ENCODE data around the gene GOSR1. TPM values are rescaled to one million over a fixed set of nuclear protein-coding genes. Genes with fewer than 3 reads are reported as not detected.
"Not testable (repeated sequence)": the region's sequence is repeated elsewhere in the genome, so short reads cannot be mapped to it uniquely, and the experiment has no call there.

The GOSR1 gene
- total RNA-seq, 2 donors from 2014 or later, result 65.7 to 66.1 TPM

- Mint-ChIP-seq H3K4me1 (ENCODE audit: low read depth) (no peaks in the 10 kb centered on the region), H3K4me3 (no peak overlapping the region)
Observed at GRCh38 chr17:30534938-30535921, 58.0 kb downstream of the GOSR1 start.

DNA sequence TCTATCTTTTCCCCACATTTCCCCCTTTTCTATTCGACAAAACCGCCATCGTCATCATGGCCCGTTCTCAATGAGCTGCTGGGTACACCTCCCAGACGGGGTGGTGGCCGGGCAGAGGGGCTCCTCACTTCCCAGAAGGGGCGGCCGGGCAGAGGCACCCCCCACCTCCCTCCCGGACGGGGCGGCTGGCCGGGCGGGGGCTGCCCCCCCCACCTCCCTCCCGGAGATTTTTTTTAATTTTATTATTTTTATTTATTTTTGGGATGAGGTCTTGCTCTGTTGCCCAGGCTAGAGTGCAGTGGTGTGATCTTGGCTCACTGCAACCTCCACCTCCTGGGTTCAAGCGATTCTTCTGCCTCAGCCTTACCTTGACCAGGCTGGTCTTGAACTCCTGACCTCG is 59.6 kb downstream of the GOSR1 start:
- H3K27ac Mint-ChIP-seq; H3K4me1 Mint-ChIP-seq (ENCODE audit: low read depth); H3K27me3 Mint-ChIP-seq (ENCODE audit: low read depth); H3K4me3 Mint-ChIP-seq; DNase-seq; H3K36me3 Mint-ChIP-seq (ENCODE audit: insufficient read depth in 2 of 2); ATAC-seq (replicated peaks in 1 of 2); H3K9me3 Mint-ChIP-seq: not testable (repeated sequence)

More at GRCh38 chr17:30534938-30535921, 58.0 kb downstream of the GOSR1 start:
- DNase-seq (no peak), ATAC-seq (replicated peaks in 1 of 2) (peak in 1 of 2 donors; percentile 5)
- Mint-ChIP-seq H3K27me3 (ENCODE audit: low read depth) (no peaks in the 10 kb centered on the region), H3K27ac (no peak overlapping the region), H3K9me3 (no peaks in the 10 kb centered on the region), H3K36me3 (ENCODE audit: insufficient read depth in 2 of 2) (no peaks in the 10 kb centered on the region)

DNA sequence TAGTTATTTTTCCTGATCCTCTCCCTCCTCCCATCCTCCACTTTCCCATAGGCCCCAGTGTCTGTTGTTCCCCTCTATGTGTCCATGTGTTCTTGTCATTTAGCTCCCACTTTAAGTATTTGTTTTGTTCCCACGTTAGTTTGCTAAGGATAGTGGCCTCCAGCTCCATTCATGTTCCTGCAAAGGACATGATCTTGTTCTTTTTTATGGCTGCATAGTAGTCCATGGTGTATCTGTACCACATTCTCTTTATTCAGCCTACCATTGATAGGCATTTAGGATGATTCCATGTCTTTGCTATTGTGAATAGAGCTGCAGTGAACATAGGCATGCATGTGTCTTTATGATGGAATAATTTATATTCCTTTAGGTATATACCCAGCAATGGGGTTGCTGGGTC is 60.5 kb downstream of the GOSR1 start:
- H3K27me3 Mint-ChIP-seq (ENCODE audit: low read depth); H3K4me3 Mint-ChIP-seq; ATAC-seq (replicated peaks in 1 of 2); H3K27ac Mint-ChIP-seq; DNase-seq; H3K36me3 Mint-ChIP-seq (ENCODE audit: insufficient read depth in 2 of 2); H3K9me3 Mint-ChIP-seq; H3K4me1 Mint-ChIP-seq (ENCODE audit: low read depth): not testable (repeated sequence)

DNA sequence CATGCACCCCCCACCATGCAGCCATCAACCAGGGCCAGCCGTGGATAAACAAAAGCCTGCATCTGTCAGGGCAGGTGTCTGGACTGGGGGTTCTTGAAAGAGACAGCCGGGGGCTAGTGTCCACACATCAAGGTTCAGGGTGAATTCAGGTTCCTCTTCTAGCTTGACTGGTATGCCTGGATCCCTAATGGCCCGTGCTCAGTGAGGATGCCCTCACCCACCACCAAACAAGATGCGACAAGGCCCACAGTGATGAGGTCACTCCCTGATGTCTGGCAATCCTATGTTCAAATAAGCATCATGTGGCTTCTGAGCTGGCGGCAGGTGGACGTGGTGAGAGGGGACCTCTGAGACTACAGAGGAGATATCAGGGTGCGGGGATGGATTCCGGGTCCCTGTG is 64.6 kb downstream of the GOSR1 start:
- Mint-ChIP-seq H3K4me3 (no peak overlapping the region), H3K27ac (no peak overlapping the region), H3K36me3 (ENCODE audit: insufficient read depth in 2 of 2) (no peaks in the 10 kb centered on the region), H3K9me3 (no peaks in the 10 kb centered on the region), H3K4me1 (ENCODE audit: low read depth) (no peaks in the 10 kb centered on the region), H3K27me3 (ENCODE audit: low read depth) (no peaks in the 10 kb centered on the region)
- no peak for DNase-seq
- ATAC-seq (replicated peaks in 1 of 2), result no peak

GRCh38 chr17:30543456-30543855 is 66.2 kb downstream of the GOSR1 start:
- no peak for ATAC-seq (replicated peaks in 1 of 2)
- H3K27me3 Mint-ChIP-seq (ENCODE audit: low read depth), result no peaks in the 10 kb centered on the region
- no peaks in the 10 kb centered on the region for H3K4me1 Mint-ChIP-seq (ENCODE audit: low read depth)

DNA sequence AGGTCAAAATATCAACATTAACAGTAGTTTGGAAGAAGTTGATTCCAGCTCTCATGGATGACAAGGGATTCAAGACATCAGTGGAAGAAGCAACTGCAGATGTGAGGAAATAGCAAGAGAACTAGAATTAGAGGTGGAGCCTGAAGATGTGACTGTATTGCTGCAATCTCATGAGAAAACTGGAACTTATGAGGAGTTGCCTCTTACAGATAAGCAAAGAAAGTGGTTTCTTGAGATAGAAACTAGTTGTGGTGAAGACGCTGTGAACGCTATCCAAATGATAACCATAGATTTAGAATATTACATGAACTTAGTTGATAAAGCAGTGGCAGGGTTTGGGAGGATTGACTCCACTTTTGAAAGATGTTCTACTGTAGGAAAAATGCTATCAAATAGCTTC is 67.8 kb downstream of the GOSR1 start:
- H3K27me3 Mint-ChIP-seq (ENCODE audit: low read depth), result no peaks in the 10 kb centered on the region
- no peak overlapping the region for H3K27ac Mint-ChIP-seq
- no peaks in the 10 kb centered on the region for H3K4me1 Mint-ChIP-seq (ENCODE audit: low read depth)
- H3K4me3 Mint-ChIP-seq, result no peak overlapping the region
- no peak for ATAC-seq (replicated peaks in 1 of 2)
- no peak for DNase-seq
- H3K36me3 Mint-ChIP-seq (ENCODE audit: insufficient read depth in 2 of 2), result no peaks in the 10 kb centered on the region
- no peaks in the 10 kb centered on the region for H3K9me3 Mint-ChIP-seq

More at GRCh38 chr17:30543456-30543855, 66.2 kb downstream of the GOSR1 start:
- Mint-ChIP-seq H3K27ac (no peak overlapping the region), H3K4me3 (no peak overlapping the region), H3K36me3 (ENCODE audit: insufficient read depth in 2 of 2) (no peaks in the 10 kb centered on the region), H3K9me3 (no peaks in the 10 kb centered on the region)
- no peak for DNase-seq

- H3K36me3 Mint-ChIP-seq (ENCODE audit: insufficient read depth in 2 of 2), result no peaks in the 10 kb centered on the region
- no peak for ATAC-seq (replicated peaks in 1 of 2)
Observed at GRCh38 chr17:30547778-30548573, 70.8 kb downstream of the GOSR1 start.

GRCh38 chr17:30549181-30549580 is 72.0 kb downstream of the GOSR1 start:
- DNase-seq; ATAC-seq (replicated peaks in 1 of 2); H3K27ac Mint-ChIP-seq; H3K36me3 Mint-ChIP-seq (ENCODE audit: insufficient read depth in 2 of 2); H3K4me3 Mint-ChIP-seq; H3K4me1 Mint-ChIP-seq (ENCODE audit: low read depth); H3K27me3 Mint-ChIP-seq (ENCODE audit: low read depth); H3K9me3 Mint-ChIP-seq: not testable (repeated sequence)

More at GRCh38 chr17:30547778-30548573, 70.8 kb downstream of the GOSR1 start:
- H3K9me3 Mint-ChIP-seq, result no peaks in the 10 kb centered on the region
- no peaks in the 10 kb centered on the region for H3K4me1 Mint-ChIP-seq (ENCODE audit: low read depth)
- H3K27ac Mint-ChIP-seq, result no peak overlapping the region
- no peak for DNase-seq
- H3K4me3 Mint-ChIP-seq, result no peak overlapping the region
- H3K27me3 Mint-ChIP-seq (ENCODE audit: low read depth), result no peaks in the 10 kb centered on the region

- Mint-ChIP-seq H3K36me3 (ENCODE audit: insufficient read depth in 2 of 2) (no peaks in the 10 kb centered on the region), H3K27me3 (ENCODE audit: low read depth) (no peaks in the 10 kb centered on the region), H3K4me1 (ENCODE audit: low read depth) (no peaks in the 10 kb centered on the region), H3K4me3 (no peak overlapping the region), H3K27ac (no peak overlapping the region), H3K9me3 (no peaks in the 10 kb centered on the region)
- DNase-seq (no peak), ATAC-seq (replicated peaks in 1 of 2) (no peak)
Observed at GRCh38 chr17:30549864-30550511, 72.8 kb downstream of the GOSR1 start.

GRCh38 chr17:30550512-30551273 is 73.5 kb downstream of the GOSR1 start:
- Mint-ChIP-seq H3K27ac (no peak overlapping the region), H3K4me1 (ENCODE audit: low read depth) (no peaks in the 10 kb centered on the region), H3K36me3 (ENCODE audit: insufficient read depth in 2 of 2) (no peaks in the 10 kb centered on the region), H3K4me3 (no peak overlapping the region), H3K27me3 (ENCODE audit: low read depth) (no peaks in the 10 kb centered on the region), H3K9me3 (no peaks in the 10 kb centered on the region)
- DNase-seq (no peak), ATAC-seq (replicated peaks in 1 of 2) (no peak)

DNA sequence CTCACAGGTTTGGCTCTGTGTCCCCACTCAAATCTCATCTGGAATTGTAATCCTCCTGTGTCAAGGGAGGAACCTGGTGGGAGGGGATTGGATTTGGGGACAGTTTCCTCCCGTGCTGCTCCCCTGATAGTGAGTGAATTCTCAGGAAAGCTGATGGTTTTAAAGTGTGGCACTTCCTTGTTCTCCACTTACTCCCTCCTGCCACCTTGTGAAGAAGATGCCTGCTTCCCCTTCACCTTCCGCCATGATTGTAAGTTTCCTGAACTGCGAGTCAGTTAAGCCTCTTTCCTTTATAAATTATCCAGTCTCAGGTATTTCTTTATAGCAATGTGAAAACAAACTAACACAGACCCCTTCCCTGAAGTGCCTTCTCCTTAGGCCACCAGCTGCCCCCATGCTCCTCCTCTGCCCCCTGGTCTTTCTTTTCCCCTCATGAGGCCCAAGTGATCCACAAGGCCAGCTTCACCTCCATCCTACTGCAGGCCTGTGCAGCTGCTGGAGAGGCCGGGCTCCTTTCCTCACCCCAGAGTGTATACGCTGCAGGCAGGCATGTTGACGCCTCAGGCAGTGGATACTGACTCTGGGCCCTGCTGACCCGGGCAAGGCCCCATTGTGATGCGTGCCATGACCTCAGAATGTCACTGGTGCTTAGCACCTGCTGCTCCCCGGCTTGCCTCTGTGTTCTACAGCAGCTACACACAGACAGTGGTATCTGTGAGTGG is 74.2 kb downstream of the GOSR1 start:
- H3K36me3 Mint-ChIP-seq (ENCODE audit: insufficient read depth in 2 of 2); H3K27me3 Mint-ChIP-seq (ENCODE audit: low read depth); H3K4me1 Mint-ChIP-seq (ENCODE audit: low read depth); H3K4me3 Mint-ChIP-seq; DNase-seq; H3K27ac Mint-ChIP-seq; H3K9me3 Mint-ChIP-seq; ATAC-seq (replicated peaks in 1 of 2): not testable (repeated sequence)

DNA sequence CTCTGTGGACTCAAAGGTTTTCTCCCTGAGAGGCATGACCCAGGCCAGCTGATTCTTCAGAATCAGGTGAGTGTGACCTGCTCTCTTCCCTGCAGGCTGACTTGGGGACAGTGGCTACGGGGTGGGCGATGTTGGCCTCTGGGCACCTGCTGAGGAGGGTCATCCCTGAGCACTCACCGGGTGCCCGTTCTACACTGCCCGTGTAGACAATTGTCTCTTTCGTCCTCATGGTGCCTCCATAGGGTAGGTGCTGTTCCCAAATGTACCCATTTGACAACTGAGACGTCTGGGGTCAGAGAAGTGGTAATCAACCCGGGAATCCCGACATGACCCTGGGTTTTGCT is 74.8 kb downstream of the GOSR1 start:
- Mint-ChIP-seq H3K4me1 (ENCODE audit: low read depth) (no peaks in the 10 kb centered on the region), H3K4me3 (no peak overlapping the region), H3K27ac (no peak overlapping the region), H3K9me3 (no peaks in the 10 kb centered on the region), H3K36me3 (ENCODE audit: insufficient read depth in 2 of 2) (no peaks in the 10 kb centered on the region), H3K27me3 (ENCODE audit: low read depth) (no peaks in the 10 kb centered on the region)
- DNase-seq (no peak), ATAC-seq (replicated peaks in 1 of 2) (no peak)

Measured in activated T-cell treated with anti-CD3 and anti-CD28 coated beads, Interleukin-2, amount 50 U/mL, for 72 hours (primary cell).